SIG-M5 (cell line): ENCODE results near the gene UBXN7.
"Not testable (repeated sequence)": the region's sequence is repeated elsewhere in the genome, so short reads cannot be mapped to it uniquely, and the experiment has no call there.

Source experiments
- DNase-seq: peaks from one replicate; lab custom pipeline; 2025; lab: John Stamatoyannopoulos, UW

UBXN7 gene

DNA sequence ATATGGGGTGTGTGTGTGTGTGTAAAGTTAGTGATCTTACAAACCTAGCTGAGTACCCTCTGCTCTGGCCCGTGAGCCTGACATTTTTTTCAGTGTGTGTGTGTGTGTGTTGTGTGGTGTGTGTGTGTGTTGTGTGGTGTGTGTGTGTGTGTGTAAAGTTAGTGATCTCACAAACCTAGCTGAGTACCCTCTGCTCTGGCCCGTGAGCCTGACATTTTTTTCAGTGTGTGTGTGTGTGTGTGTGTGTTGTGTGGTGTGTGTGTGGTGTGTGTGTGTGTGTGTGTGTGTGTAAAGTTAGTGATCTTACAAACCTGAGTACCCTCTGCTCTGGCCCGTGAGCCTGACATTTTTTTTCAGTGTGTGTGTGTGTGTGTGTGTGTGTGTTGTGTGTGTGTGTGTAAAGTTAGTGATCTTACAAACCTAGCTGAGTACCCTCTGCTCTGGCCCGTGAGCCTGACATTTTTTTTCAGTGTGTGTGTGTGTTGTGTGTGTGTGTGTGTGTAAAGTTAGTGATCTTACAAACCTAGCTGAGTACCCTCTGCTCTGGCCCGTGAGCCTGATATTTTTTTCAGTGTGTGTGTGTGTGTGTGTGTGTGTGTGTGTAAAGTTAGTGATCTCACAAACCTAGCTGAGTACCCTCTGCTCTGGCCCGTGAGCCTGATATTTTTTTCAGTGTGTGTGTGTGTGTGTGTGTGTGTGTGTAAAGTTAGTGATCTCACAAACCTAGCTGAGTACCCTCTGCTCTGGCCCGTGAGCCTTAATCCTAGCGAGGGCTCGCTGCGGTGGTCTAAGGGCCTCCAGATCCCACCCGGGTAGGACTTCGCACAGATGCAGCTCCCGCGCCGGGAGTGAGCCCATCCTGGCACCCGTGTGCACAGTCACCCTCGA is 115.2 kb downstream of the UBXN7 start:
- DNase-seq: not testable (repeated sequence)

GRCh38 chr3:196315821-196316220 is 116.4 kb downstream of the UBXN7 start:
- no peak for DNase-seq

DNA sequence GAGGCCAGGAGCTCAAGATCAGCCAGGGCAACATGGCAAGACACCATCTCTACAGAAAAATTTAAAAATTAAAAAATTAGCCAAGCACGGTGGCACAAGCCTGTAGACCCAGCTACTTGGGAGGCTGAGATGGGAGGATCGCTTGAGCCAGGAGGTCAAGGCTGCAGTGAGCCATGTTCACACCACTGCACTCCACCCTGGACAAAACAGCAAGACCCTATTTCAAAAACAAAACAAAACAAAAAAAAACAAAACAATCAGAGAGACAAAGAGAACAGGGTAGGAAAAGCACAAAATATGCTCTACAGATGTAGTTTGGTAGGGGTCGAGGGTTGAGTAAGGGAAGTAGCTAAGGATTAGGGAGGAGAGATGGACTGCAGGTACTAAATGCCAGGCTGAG is 117.6 kb downstream of the UBXN7 start:
- no peak for DNase-seq

- not testable (repeated sequence) for DNase-seq
These were observed 118.1 kb downstream of the UBXN7 start for GRCh38 chr3:196314086-196314485.

DNA sequence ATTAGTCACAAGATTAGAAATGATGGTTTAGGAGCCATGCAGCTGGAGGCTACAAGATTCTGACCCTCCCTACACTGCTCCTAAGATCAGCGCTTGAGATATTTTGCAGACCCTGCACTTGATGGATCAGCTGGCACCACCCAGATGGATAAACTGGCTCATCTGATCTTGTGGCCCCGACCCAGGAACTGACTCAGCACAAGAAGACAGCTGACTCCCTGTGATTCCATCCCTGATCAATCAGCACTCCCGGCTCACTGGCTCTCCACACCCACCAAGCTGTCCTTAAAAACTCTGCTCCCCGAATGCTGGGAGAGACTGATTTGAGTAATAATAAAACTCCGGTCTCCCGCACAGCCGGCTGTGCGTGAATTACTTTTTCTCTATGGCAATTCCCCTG is 129.3 kb downstream of the UBXN7 start:
- not testable (repeated sequence) for DNase-seq

DNA sequence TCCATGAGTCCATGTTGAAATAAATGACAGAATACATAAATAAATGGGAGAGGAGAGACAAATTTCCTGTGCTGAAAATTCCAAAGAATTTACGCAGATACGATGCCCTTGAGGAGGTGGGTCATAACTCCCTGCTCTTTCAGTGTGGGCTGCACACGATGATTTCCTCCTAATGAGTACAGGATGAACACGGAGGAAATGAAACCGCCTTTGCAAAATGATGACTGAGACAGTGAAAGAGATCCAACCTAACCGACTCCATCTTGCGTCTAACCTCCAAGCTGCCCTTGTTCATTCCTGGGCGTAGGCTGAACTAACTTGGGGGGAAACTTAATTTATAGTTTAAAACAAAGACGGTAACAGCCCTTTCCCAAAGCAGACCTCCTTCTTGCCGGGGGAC is 129.7 kb downstream of the UBXN7 start:
- not testable (repeated sequence) for DNase-seq

DNA sequence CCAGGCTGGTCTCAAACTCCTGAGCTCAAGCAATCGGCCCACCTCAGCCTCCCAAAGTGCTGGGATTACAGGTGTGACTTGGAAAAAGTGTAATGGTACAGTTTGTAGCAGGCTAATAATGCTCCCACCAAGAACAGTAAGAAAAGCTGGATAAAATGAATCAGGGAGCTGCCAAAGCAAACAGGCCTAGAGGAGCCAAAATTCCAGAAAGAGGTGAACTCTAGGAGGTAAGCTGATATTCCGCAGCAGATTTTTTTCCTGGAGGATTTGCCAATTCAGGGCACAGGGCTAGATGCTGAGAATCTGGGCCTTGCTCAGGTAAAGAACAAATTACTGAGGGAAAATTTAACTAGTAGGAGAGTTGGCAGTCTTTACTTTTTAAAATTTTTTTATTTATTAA is 133.7 kb downstream of the UBXN7 start:
- no peak for DNase-seq
